Naive thymus-derived CD4-positive, alpha-beta T cell (primary cell): Measurements from ENCODE around the gene ZNF274. TPM values are rescaled to one million over a fixed set of nuclear protein-coding genes. Genes with fewer than 3 reads are reported as not detected.
A peak's percentile ranks its signal among the peaks of the same experiment; 100 is the strongest.

ENCODE experiments used
- ATAC-seq: fragments of 150-1000 bp; cut with Tn5 transposase; 2 replicates; pipeline ENCODE4 v1.10.0; 2021; ENCODE audit warnings: mild to moderate bottlenecking, moderate library complexity
- CTCF ChIA-PET: fragments of 350-600 bp; sonication (Branson Sonifier 250); formaldehyde crosslinking; loops from one replicate; lab custom pipeline; 2021; ENCODE audit warnings: antibody characterized with exemption; lab: Charles Lee
- POLR2A ChIA-PET: fragments of 350-600 bp; sonication (Branson Sonifier 250); formaldehyde crosslinking; loops from one replicate; lab custom pipeline; 2021; ENCODE audit warnings: antibody characterized with exemption, inconsistent platforms; lab: Charles Lee
- DNase-seq, 9 donors: peaks; one replicate each; pipeline versions ENCODE4 v3.0.0 to v3.0.0-alpha.2; 2020 to 2022; ENCODE audit warnings: mixed read lengths in 1 of 9
- H3K27ac ChIP-seq: one replicate; pipeline ENCODE4 v1.7.0; 2013; ENCODE audit warnings: mild to moderate bottlenecking, low read depth, low read length, moderate library complexity
- H3K27me3 ChIP-seq, 2 donors: one replicate each; pipeline ENCODE4 v1.7.0; 2013; ENCODE audit warnings: low read length in 2 of 2, mild to moderate bottlenecking in 2 of 2, moderate library complexity in 2 of 2; ENCODE audit not compliant: control insufficient read depth in 2 of 2, insufficient read depth in 2 of 2
- H3K36me3 ChIP-seq, 3 experiments: 1 replicate in 2 of 3; 2 replicates in 1 of 3; pipeline ENCODE4 v1.7.0; 2013; ENCODE audit warnings: low read length in 3 of 3, mild to moderate bottlenecking in 3 of 3, moderate library complexity in 1 of 3; ENCODE audit not compliant: insufficient read depth in 3 of 3, control insufficient read depth in 2 of 3
- H3K4me1 ChIP-seq, 2 donors: one replicate each; pipeline ENCODE4 v1.7.0; 2013; ENCODE audit warnings: low read length in 2 of 2, mild to moderate bottlenecking in 2 of 2, moderate library complexity in 1 of 2; ENCODE audit not compliant: control insufficient read depth in 2 of 2, insufficient read depth in 2 of 2
- H3K4me3 ChIP-seq: 2 replicates; pipeline ENCODE4 v1.7.0; 2013; ENCODE audit warnings: mild to moderate bottlenecking, low read length
- H3K9me3 ChIP-seq, 3 experiments: 1 replicate in 2 of 3; 2 replicates in 1 of 3; pipeline ENCODE4 v1.7.0; 2013; ENCODE audit warnings: low read length in 3 of 3; ENCODE audit not compliant: control insufficient read depth in 2 of 3
- H3K27ac Mint-ChIP-seq, 9 donors: one replicate each; pipeline ENCODE4 v1.8.0; 2020 to 2022; ENCODE audit warnings: mixed read lengths in 9 of 9, mild to moderate bottlenecking in 8 of 9, moderate library complexity in 5 of 9, inconsistent platforms in 2 of 9
- H3K27me3 Mint-ChIP-seq, 5 donors: one replicate each; pipeline ENCODE4 v1.8.0; 2021 to 2022; ENCODE audit warnings: mixed read lengths in 5 of 5, mild to moderate bottlenecking in 1 of 5
- H3K36me3 Mint-ChIP-seq, 5 donors: one replicate each; pipeline ENCODE4 v1.8.0; 2020 to 2022; ENCODE audit warnings: mixed read lengths in 5 of 5, mild to moderate bottlenecking in 3 of 5, inconsistent platforms in 1 of 5
- H3K4me1 Mint-ChIP-seq, 7 donors: one replicate each; pipeline ENCODE4 v1.8.0; 2020 to 2022; ENCODE audit warnings: mixed read lengths in 7 of 7, mild to moderate bottlenecking in 3 of 7, inconsistent platforms in 1 of 7
- H3K4me3 Mint-ChIP-seq, 10 donors: one replicate each; pipeline ENCODE4 v1.8.0; 2020 to 2022; ENCODE audit warnings: mild to moderate bottlenecking in 10 of 10, mixed read lengths in 10 of 10, moderate library complexity in 6 of 10, inconsistent platforms in 2 of 10
- H3K9me3 Mint-ChIP-seq, 11 donors: one replicate each; pipeline ENCODE4 v1.8.0; 2020 to 2022; ENCODE audit warnings: mixed read lengths in 11 of 11, mild to moderate bottlenecking in 4 of 11, inconsistent platforms in 1 of 11, moderate library complexity in 1 of 11
- intact Hi-C, 2 donors: fragments of 100-400 bp; cut with micrococcal nuclease; formaldehyde crosslinking; loops; one replicate each; pipeline ENCODE4 v1.15.1; 2023
- polyA plus RNA-seq, 2 donors: library from polyadenylated mRNA; unstranded; fragments of 300-500 nt; fragmentation: Illumina TruSeq; gene quantifications; one replicate each; pipeline ENCODE4 v1.2.3, GENCODE V29; 2021
- total RNA-seq, 6 experiments: library from RNA in 5 of 6; stranded (reverse) in 5 of 6; gene quantifications; 1 replicate in 5 of 6; 2 replicates in 1 of 6; pipeline ENCODE4 v1.2.3 and lab custom pipeline; 2021 to 2026

ZNF274 gene
- total and polyA plus RNA-seq, 7 experiments from 2014 or later: 20.1 to 91.1 (median 52.7) TPM

GRCh38 chr19:58166708-58167280 is 16.1 kb upstream of the ZNF274 start:
- Mint-ChIP-seq H3K9me3 (peaks cover 13 to 92% (median 70%) of the 10 kb centered on the region in 11 donors), H3K4me3 (peak overlapping the region in 1 of 10 donors; percentile 16), H3K27me3 (peaks cover 0 to 4% (median 0%) of the 10 kb centered on the region in 5 donors), H3K27ac (no peak overlapping the region), H3K4me1 (peaks cover 0 to 2% (median 0%) of the 10 kb centered on the region in 7 donors), H3K36me3 (peaks cover 11 to 23% (median 14%) of the 10 kb centered on the region in 5 donors)
- H3K27me3 ChIP-seq: no peaks in the 10 kb centered on the region
- peaks cover 4 to 94% (median 19%) of the 10 kb centered on the region in 3 experiments for H3K9me3 ChIP-seq
- ATAC-seq: no peak
- no peaks in the 10 kb centered on the region for H3K4me1 ChIP-seq
- DNase-seq: no peak
- H3K27ac ChIP-seq: no peak overlapping the region
- ChIA-PET CTCF (no interaction called here), POLR2A (interaction anchor here (0.7 kb wide), 2 partner anchors 219 to 732 kb away, joined by 3 read pairs; partner anchors contain the start of gene ZNF256)
- no peaks in the 10 kb centered on the region for H3K36me3 ChIP-seq
- no peak overlapping the region for H3K4me3 ChIP-seq
- intact Hi-C loops: no loop called here

DNA sequence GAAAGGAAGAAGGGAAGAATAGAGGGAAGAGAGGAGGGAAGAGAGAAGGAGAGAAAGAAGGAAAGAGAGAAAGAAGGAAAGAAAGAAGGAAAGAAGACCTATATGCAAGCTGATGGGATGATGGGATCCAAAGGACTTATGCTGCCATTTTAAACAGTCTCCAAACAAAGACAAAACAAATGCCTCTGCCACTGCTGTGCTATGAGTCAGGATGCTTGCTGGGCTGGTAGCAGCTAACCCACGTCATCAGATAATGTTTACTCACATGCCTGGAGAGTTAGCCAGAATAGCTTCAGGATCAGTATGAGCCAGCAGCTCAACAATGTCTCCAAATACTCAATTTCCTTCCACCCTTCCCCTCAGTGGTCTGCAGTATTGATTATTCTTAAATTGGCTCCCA is 12.0 kb upstream of the ZNF274 start:
- H3K36me3 ChIP-seq: no peaks in the 10 kb centered on the region
- H3K27ac ChIP-seq: no peak overlapping the region
- intact Hi-C loops: no loop called here
- POLR2A ChIA-PET: interaction anchor here (1.2 kb wide), 1 partner anchor 12 kb away, joined by 3 read pairs; the partner anchor contains the start of gene ZNF274
- Mint-ChIP-seq H3K4me1 (no peaks in the 10 kb centered on the region), H3K27ac (no peak overlapping the region), H3K27me3 (peaks cover 0 to 4% (median 0%) of the 10 kb centered on the region in 5 donors), H3K4me3 (no peak overlapping the region), H3K9me3 (peaks cover 5 to 92% (median 63%) of the 10 kb centered on the region in 11 donors), H3K36me3 (peaks cover 7 to 22% (median 9%) of the 10 kb centered on the region in 5 donors)
- DNase-seq (no peak), ATAC-seq (no peak)
- no peaks in the 10 kb centered on the region for H3K4me1 ChIP-seq
- no peaks in the 10 kb centered on the region for H3K27me3 ChIP-seq
- CTCF ChIA-PET: interaction anchor here (0.8 kb wide), 1 partner anchor 35 kb away, joined by 3 read pairs; no protein-coding TSS in a partner anchor
- H3K4me3 ChIP-seq: no peak overlapping the region
- peaks cover 4 to 90% (median 16%) of the 10 kb centered on the region in 3 experiments for H3K9me3 ChIP-seq

DNA sequence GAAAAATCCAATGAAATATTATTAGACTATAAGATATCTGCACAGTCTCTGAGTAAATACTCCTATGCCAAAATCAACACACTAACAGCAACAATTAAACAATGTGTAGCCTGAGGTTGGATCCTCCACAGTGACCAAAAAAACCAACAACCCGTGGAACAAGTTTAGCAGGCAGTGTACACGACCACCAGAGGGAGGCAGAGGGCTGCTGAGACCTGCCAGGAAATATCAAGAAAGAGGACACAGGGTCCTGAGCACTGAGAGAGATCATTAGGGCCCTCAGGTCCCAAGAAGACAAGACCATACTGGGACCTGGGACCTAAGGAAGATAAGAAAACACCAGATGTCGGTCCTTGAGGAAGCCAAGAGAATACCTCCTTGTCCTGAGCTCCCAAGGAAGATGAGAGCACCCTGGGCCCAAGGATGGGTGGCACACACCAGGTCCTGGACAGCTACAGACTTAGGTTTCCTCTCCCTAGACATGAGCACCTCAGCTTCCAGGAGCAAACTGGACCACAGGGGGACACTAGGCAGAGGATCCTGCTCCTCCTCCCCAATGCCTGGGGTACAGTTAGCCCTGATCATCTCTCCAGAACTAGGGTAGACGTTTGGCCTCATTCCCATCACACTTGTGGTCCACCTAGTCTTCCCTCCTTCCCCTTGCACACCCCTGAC is 822 bp upstream of the ZNF274 start:
- H3K27me3 ChIP-seq: no peaks in the 10 kb centered on the region
- Mint-ChIP-seq H3K9me3 (peaks cover 5 to 95% (median 70%) of the 10 kb centered on the region in 11 donors), H3K4me1 (peaks cover 10 to 24% (median 17%) of the 10 kb centered on the region in 7 donors), H3K36me3 (peaks cover 26 to 62% (median 52%) of the 10 kb centered on the region in 5 donors), H3K27me3 (no peaks in the 10 kb centered on the region), H3K4me3 (peak overlapping the region; percentile 91 to 99 (median 94)), H3K27ac (peak overlapping the region; percentile 98 to 100 (median 99))
- H3K4me3 ChIP-seq: peak overlapping the region; percentile 87
- DNase-seq (peak; percentile 17 to 60 (median 42)), ATAC-seq (no peak)
- ChIA-PET CTCF (no interaction called here), POLR2A (interaction anchor here (0.6 to 3.4 kb wide), 11 partner anchors 20 to 413 kb away, joined by 3 to 19 read pairs (median 3); partner anchors contain the start of genes ZNF324B, ZNF497, ZNF586 and ZNF606)
- intact Hi-C loops: loop anchor here (1.0 to 2.0 kb wide), 13 partner anchors 47 to 831 kb away; partner anchors contain the start of genes RPS5 (in 2 of the 2), ZBTB45 (in 1 of the 2), ZNF304 (in 1 of the 2) and ZNF324 (in 1 of the 2)
- H3K27ac ChIP-seq: peak overlapping the region; percentile 97
- peaks cover 0 to 12% of the 10 kb centered on the region in 2 donors for H3K4me1 ChIP-seq
- peaks cover 0 to 30% (median 12%) of the 10 kb centered on the region in 3 experiments for H3K36me3 ChIP-seq
- peaks cover 21 to 79% (median 42%) of the 10 kb centered on the region in 3 experiments for H3K9me3 ChIP-seq

DNA sequence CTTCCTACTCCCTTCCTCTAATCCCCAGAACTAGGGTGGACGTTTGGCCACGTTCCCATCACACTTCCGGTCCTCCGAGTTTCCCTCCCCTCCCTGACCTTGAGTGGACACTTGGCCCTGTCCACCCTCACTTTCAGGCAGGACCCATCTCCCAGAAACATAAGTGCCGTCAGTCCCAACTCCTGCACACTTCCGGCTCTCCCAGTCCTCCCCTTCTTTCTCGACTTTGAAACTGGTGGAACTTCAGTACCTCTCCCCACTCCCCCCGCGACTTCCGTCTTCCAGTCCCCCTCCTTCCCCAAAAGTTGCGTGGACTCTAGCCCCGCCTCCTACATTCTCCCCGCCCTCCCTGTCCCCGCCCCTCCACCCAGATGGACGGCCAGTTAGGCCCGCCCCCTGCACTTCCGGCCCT is 278 bp upstream of the ZNF274 start:
- ChIA-PET POLR2A (interaction anchor here (0.6 to 3.4 kb wide), 41 partner anchors 11 to 1779 kb away, joined by 3 to 27 read pairs (median 4); partner anchors contain the start of genes CHMP2A, ZBTB45, ZNF132 and ZNF134), CTCF (interaction anchor here (1.2 kb wide), 1 partner anchor 46 kb away, joined by 6 read pairs; the partner anchor contains the start of gene ZNF544)
- ATAC-seq (peak; percentile 86), DNase-seq (peak in 2 of 9 donors; percentile 84 to 88)
- Histone ChIP-seq H3K4me3 (peak overlapping the region; percentile 87), H3K4me1 (peaks cover 0 to 12% of the 10 kb centered on the region in 2 donors), H3K27ac (peak overlapping the region; percentile 97), H3K27me3 (no peaks in the 10 kb centered on the region), H3K36me3 (peaks cover under 1 to 35% (median 12%) of the 10 kb centered on the region in 3 experiments), H3K9me3 (peaks cover 22 to 79% (median 39%) of the 10 kb centered on the region in 3 experiments)
- Mint-ChIP-seq H3K4me1 (peaks cover 10 to 24% (median 17%) of the 10 kb centered on the region in 7 donors), H3K36me3 (peaks cover 26 to 63% (median 55%) of the 10 kb centered on the region in 5 donors), H3K27ac (peak overlapping the region; percentile 98 to 100 (median 99)), H3K27me3 (no peaks in the 10 kb centered on the region), H3K9me3 (peaks cover 5 to 95% (median 69%) of the 10 kb centered on the region in 11 donors), H3K4me3 (peak overlapping the region; percentile 91 to 99 (median 94))
- intact Hi-C loops: loop anchor here (1.0 to 2.0 kb wide), 13 partner anchors 46 to 831 kb away; partner anchors contain the start of genes RPS5 (in 2 of the 2), ZBTB45 (in 1 of the 2), ZNF304 (in 1 of the 2) and ZNF324 (in 1 of the 2)

GRCh38 chr19:58183817-58184215 is 955 bp downstream of the ZNF274 start:
- no peak for DNase-seq
- peaks cover 10 to 25% (median 17%) of the 10 kb centered on the region in 7 donors for H3K4me1 Mint-ChIP-seq
- Histone ChIP-seq H3K4me3 (peak overlapping the region; percentile 87), H3K27me3 (no peaks in the 10 kb centered on the region), H3K27ac (peak overlapping the region; percentile 97), H3K4me1 (peaks cover 0 to 12% of the 10 kb centered on the region in 2 donors), H3K9me3 (peaks cover 22 to 77% (median 42%) of the 10 kb centered on the region in 3 experiments), H3K36me3 (peaks cover 4 to 45% (median 14%) of the 10 kb centered on the region in 3 experiments)
- H3K27me3 Mint-ChIP-seq: no peaks in the 10 kb centered on the region
- ChIA-PET POLR2A (interaction anchor here (0.6 to 3.4 kb wide), 47 partner anchors 10 to 1780 kb away, joined by 3 to 27 read pairs (median 4); partner anchors contain the start of genes CHMP2A, TRAPPC2B, ZBTB45 and ZNF132), CTCF (interaction anchor here (0.6 to 1.2 kb wide), 3 partner anchors 12 to 401 kb away, joined by 3 to 6 read pairs (median 3); partner anchors contain the start of gene ZNF544)
- peaks cover 27 to 65% (median 59%) of the 10 kb centered on the region in 5 donors for H3K36me3 Mint-ChIP-seq
- peaks cover 6 to 94% (median 66%) of the 10 kb centered on the region in 11 donors for H3K9me3 Mint-ChIP-seq
- intact Hi-C loops: loop anchor here (1.0 to 2.0 kb wide), 23 partner anchors 29 to 944 kb away; partner anchors contain the start of genes ERVK3-1 (in 2 of the 2), ZNF132 (in 2 of the 2), ZNF544 (in 2 of the 2) and ZNF606 (in 2 of the 2)
- peak overlapping the region; percentile 91 to 99 (median 94) for H3K4me3 Mint-ChIP-seq
- ATAC-seq: no peak
- peak overlapping the region; percentile 98 to 100 (median 99) for H3K27ac Mint-ChIP-seq
